ENCODE data around the gene FBXO9. TPM values are rescaled to one million over a fixed set of nuclear protein-coding genes. Genes with fewer than 3 reads are reported as not detected.

The FBXO9 gene
- total RNA-seq, 2 experiments from 2014 or later = 40.8 to 41.6 TPM

GRCh38 chr6:53134601-53135235, 69.5 kb downstream of the FBXO9 start:
- ChIA-PET POLR2A (no interaction called here), CTCF (interaction anchor here (0.5 kb wide), 1 partner anchor 594 kb away, joined by 3 read pairs; no protein-coding TSS in a partner anchor)
- Mint-ChIP-seq H3K9me3 (no peaks in the 10 kb centered on the region), H3K36me3 (ENCODE audit: low read depth) (no peaks in the 10 kb centered on the region), H3K27ac (no peak overlapping the region), H3K4me1 (ENCODE audit: low read depth) (peaks cover 4% of the 10 kb centered on the region), H3K27me3 (peaks cover 6% of the 10 kb centered on the region), H3K4me3 (no peak overlapping the region)
- no peak for DNase-seq
- ATAC-seq = no peak
- intact Hi-C loops (cut with micrococcal nuclease) = no loop called here
- no peak for TF ChIP-seq CTCF (IDR thresholded peaks at IDR 0.05)

GRCh38 chr6:53136000-53136609, 70.9 kb downstream of the FBXO9 start:
- no peak overlapping the region for H3K27ac Mint-ChIP-seq
- ATAC-seq (no peak), DNase-seq (no peak)
- TF ChIP-seq CTCF (IDR thresholded peaks at IDR 0.05) = no peak
- CTCF ChIA-PET = no interaction called here
- H3K27me3 Mint-ChIP-seq = peaks cover 4% of the 10 kb centered on the region
- H3K4me3 Mint-ChIP-seq = no peak overlapping the region
- H3K36me3 Mint-ChIP-seq (ENCODE audit: low read depth) = no peaks in the 10 kb centered on the region
- H3K9me3 Mint-ChIP-seq = no peaks in the 10 kb centered on the region
- intact Hi-C loops (cut with micrococcal nuclease) = no loop called here
- POLR2A ChIA-PET = no interaction called here
- H3K4me1 Mint-ChIP-seq (ENCODE audit: low read depth) = peaks cover 4% of the 10 kb centered on the region

- ChIA-PET POLR2A (no interaction called here), CTCF (interaction anchor here (1.3 kb wide), 1 partner anchor 33 kb away, joined by 4 read pairs; no protein-coding TSS in a partner anchor)
- Mint-ChIP-seq H3K9me3 (no peaks in the 10 kb centered on the region), H3K27me3 (peaks cover 2% of the 10 kb centered on the region), H3K27ac (no peak overlapping the region), H3K4me3 (no peak overlapping the region), H3K36me3 (ENCODE audit: low read depth) (no peaks in the 10 kb centered on the region), H3K4me1 (ENCODE audit: low read depth) (peaks cover under 1% of the 10 kb centered on the region)
- intact Hi-C loops (cut with micrococcal nuclease) = no loop called here
- ATAC-seq = no peak
- TF ChIP-seq CTCF (IDR thresholded peaks at IDR 0.05) = no peak
- DNase-seq = no peak
Observed at GRCh38 chr6:53139841-53140413, 74.7 kb downstream of the FBXO9 start.

- Mint-ChIP-seq H3K36me3 (ENCODE audit: low read depth) (no peaks in the 10 kb centered on the region), H3K27me3 (no peaks in the 10 kb centered on the region), H3K9me3 (no peaks in the 10 kb centered on the region), H3K27ac (no peak overlapping the region), H3K4me1 (ENCODE audit: low read depth) (no peaks in the 10 kb centered on the region), H3K4me3 (no peak overlapping the region)
- ATAC-seq (no peak), DNase-seq (no peak)
- no peak for TF ChIP-seq CTCF (IDR thresholded peaks at IDR 0.05)
- intact Hi-C loops (cut with micrococcal nuclease) = no loop called here
- ChIA-PET CTCF (no interaction called here), POLR2A (interaction anchor here (0.6 kb wide), 1 partner anchor 334 kb away, joined by 4 read pairs; no protein-coding TSS in a partner anchor)
Observed at GRCh38 chr6:53142810-53143209, 77.6 kb downstream of the FBXO9 start.

- no peak for TF ChIP-seq CTCF (IDR thresholded peaks at IDR 0.05)
- Mint-ChIP-seq H3K36me3 (ENCODE audit: low read depth) (no peaks in the 10 kb centered on the region), H3K27me3 (no peaks in the 10 kb centered on the region), H3K4me3 (no peak overlapping the region), H3K9me3 (no peaks in the 10 kb centered on the region), H3K4me1 (ENCODE audit: low read depth) (no peaks in the 10 kb centered on the region), H3K27ac (no peak overlapping the region)
- ChIA-PET POLR2A (no interaction called here), CTCF (no interaction called here)
- ATAC-seq (no peak), DNase-seq (no peak)
- intact Hi-C loops (cut with micrococcal nuclease) = no loop called here
Observed at GRCh38 chr6:53143710-53144109, 78.5 kb downstream of the FBXO9 start.

All from activated CD8-positive, alpha-beta T cell treated with anti-CD3 and anti-CD28 coated beads for 36 hours (primary cell).